ENCODE data around the gene KIF20A. TPM values are rescaled to one million over a fixed set of nuclear protein-coding genes. Genes with fewer than 3 reads are reported as not detected.

KIF20A gene
- polyA plus RNA-seq, 4 donors = 0.27 to 11.7 (median 6.3) TPM

- H3K27ac ChIP-seq (ENCODE audit: low read depth in 1 of 3, low read length in 2 of 3) = no peak overlapping the region
- no peaks in the 10 kb centered on the region for H3K36me3 ChIP-seq (ENCODE audit: control insufficient read depth in 3 of 3, insufficient read depth in 2 of 3, low read depth in 1 of 3, low read length in 3 of 3)
- FAIRE-seq (no peak), DNase-seq (no peak)
- H3K27me3 ChIP-seq (ENCODE audit: control insufficient read depth in 3 of 3, insufficient read depth in 3 of 3, low read length in 3 of 3) = peaks cover 0 to 2% (median 0%) of the 10 kb centered on the region in 3 donors
- peaks cover 0 to 16% of the 10 kb centered on the region in 2 donors for H3K9me3 ChIP-seq (ENCODE audit: control insufficient read depth in 2 of 2, insufficient read depth in 1 of 2, low read depth in 1 of 2, low read length in 1 of 2)
- H3K4me1 ChIP-seq (ENCODE audit: control insufficient read depth in 3 of 3, insufficient read depth in 2 of 3, low read depth in 1 of 3, low read length in 2 of 3) = no peaks in the 10 kb centered on the region
- H3K4me3 ChIP-seq (ENCODE audit: low read depth in 1 of 3, low read length in 3 of 3) = no peak overlapping the region
Measured at GRCh38 chr5:138226910-138227309, 48.0 kb downstream of the KIF20A start.

DNA sequence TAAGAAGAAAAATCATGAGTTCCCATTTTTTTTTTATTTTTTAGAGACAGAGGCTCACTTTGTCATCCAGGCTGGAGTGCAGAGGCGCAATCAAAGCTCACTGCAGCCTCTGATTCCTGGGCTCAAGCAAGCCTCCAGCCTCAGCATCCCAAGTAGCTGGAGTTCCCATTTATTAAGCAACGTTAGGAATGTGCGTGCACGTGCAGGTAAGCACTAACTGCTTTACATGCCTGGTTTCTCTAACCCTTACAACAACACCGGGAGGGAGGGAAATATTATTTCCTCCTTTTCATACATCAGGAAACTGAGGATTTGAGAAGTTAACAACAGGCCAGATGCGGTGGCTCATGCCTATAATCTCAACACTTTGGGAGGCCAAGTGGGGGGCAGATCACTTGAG, 50.5 kb downstream of the KIF20A start:
- H3K4me3 ChIP-seq (ENCODE audit: low read depth in 1 of 3, low read length in 3 of 3) = no peak overlapping the region
- H3K27ac ChIP-seq (ENCODE audit: low read depth in 1 of 3, low read length in 2 of 3) = no peak overlapping the region
- no peaks in the 10 kb centered on the region for H3K36me3 ChIP-seq (ENCODE audit: control insufficient read depth in 3 of 3, insufficient read depth in 2 of 3, low read depth in 1 of 3, low read length in 3 of 3)
- H3K9me3 ChIP-seq (ENCODE audit: control insufficient read depth in 2 of 2, insufficient read depth in 1 of 2, low read depth in 1 of 2, low read length in 1 of 2) = peaks cover 0 to 16% of the 10 kb centered on the region in 2 donors
- DNase-seq = no peak
- no peaks in the 10 kb centered on the region for H3K4me1 ChIP-seq (ENCODE audit: control insufficient read depth in 3 of 3, insufficient read depth in 2 of 3, low read depth in 1 of 3, low read length in 2 of 3)
- WGBS, 3 donors = 73 to 89% (median 88%) methylated on average over 6 of the region's 6 CpGs
- H3K27me3 ChIP-seq (ENCODE audit: control insufficient read depth in 3 of 3, insufficient read depth in 3 of 3, low read length in 3 of 3) = no peaks in the 10 kb centered on the region
- FAIRE-seq = no peak

DNA sequence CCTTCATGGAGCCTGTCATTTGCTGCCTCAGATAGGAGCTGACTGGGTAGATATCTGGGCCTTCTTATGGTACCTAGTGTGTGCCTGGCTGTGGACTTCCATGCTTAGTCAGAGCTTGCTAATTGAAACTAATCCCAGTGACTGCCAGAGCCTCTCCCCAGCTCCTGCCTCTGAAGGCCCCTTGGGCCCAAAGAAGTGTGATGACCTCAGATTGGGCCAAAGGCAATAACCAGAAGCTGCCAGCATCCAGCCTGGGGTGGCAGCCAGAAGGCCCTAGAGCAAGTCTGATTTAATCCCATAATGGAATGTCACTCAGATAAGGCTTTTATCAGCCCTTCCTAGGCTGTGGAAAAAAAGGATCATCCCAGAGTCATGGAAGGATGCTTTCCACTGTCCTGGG, 51.3 kb downstream of the KIF20A start:
- FAIRE-seq = no peak
- Histone ChIP-seq H3K27me3 (ENCODE audit: control insufficient read depth in 3 of 3, insufficient read depth in 3 of 3, low read length in 3 of 3) (no peaks in the 10 kb centered on the region), H3K9me3 (ENCODE audit: control insufficient read depth in 2 of 2, insufficient read depth in 1 of 2, low read depth in 1 of 2, low read length in 1 of 2) (peaks cover 0 to 16% of the 10 kb centered on the region in 2 donors), H3K4me1 (ENCODE audit: control insufficient read depth in 3 of 3, insufficient read depth in 2 of 3, low read depth in 1 of 3, low read length in 2 of 3) (no peaks in the 10 kb centered on the region), H3K36me3 (ENCODE audit: control insufficient read depth in 3 of 3, insufficient read depth in 2 of 3, low read depth in 1 of 3, low read length in 3 of 3) (no peaks in the 10 kb centered on the region), H3K4me3 (ENCODE audit: low read depth in 1 of 3, low read length in 3 of 3) (no peak overlapping the region), H3K27ac (ENCODE audit: low read depth in 1 of 3, low read length in 2 of 3) (no peak overlapping the region)
- no peak for DNase-seq

- WGBS, 3 donors = 16 to 51% (median 19%) methylated on average over 7 of the region's 7 CpGs
Measured at GRCh38 chr5:138230981-138231589, 52.2 kb downstream of the KIF20A start.

GRCh38 chr5:138233280-138233679, 54.4 kb downstream of the KIF20A start:
- Histone ChIP-seq H3K9me3 (ENCODE audit: control insufficient read depth in 2 of 2, insufficient read depth in 1 of 2, low read depth in 1 of 2, low read length in 1 of 2) (no peaks in the 10 kb centered on the region), H3K27me3 (ENCODE audit: control insufficient read depth in 3 of 3, insufficient read depth in 3 of 3, low read length in 3 of 3) (no peaks in the 10 kb centered on the region), H3K4me3 (ENCODE audit: low read depth in 1 of 3, low read length in 3 of 3) (no peak overlapping the region), H3K27ac (ENCODE audit: low read depth in 1 of 3, low read length in 2 of 3) (no peak overlapping the region), H3K4me1 (ENCODE audit: control insufficient read depth in 3 of 3, insufficient read depth in 2 of 3, low read depth in 1 of 3, low read length in 2 of 3) (no peaks in the 10 kb centered on the region), H3K36me3 (ENCODE audit: control insufficient read depth in 3 of 3, insufficient read depth in 2 of 3, low read depth in 1 of 3, low read length in 3 of 3) (no peaks in the 10 kb centered on the region)
- WGBS, 3 donors = 49 to 74% (median 60%) methylated on average over 2 of the region's 2 CpGs
- DNase-seq = no peak
- no peak for FAIRE-seq

More at GRCh38 chr5:138230981-138231589, 52.2 kb downstream of the KIF20A start:
- DNase-seq (peak; percentile 11 to 15), FAIRE-seq (no peak)
- H3K27ac ChIP-seq (ENCODE audit: low read depth in 1 of 3, low read length in 2 of 3) = no peak overlapping the region
- H3K4me1 ChIP-seq (ENCODE audit: control insufficient read depth in 3 of 3, insufficient read depth in 2 of 3, low read depth in 1 of 3, low read length in 2 of 3) = no peaks in the 10 kb centered on the region
- peaks cover 0 to 14% of the 10 kb centered on the region in 2 donors for H3K9me3 ChIP-seq (ENCODE audit: control insufficient read depth in 2 of 2, insufficient read depth in 1 of 2, low read depth in 1 of 2, low read length in 1 of 2)
- H3K36me3 ChIP-seq (ENCODE audit: control insufficient read depth in 3 of 3, insufficient read depth in 2 of 3, low read depth in 1 of 3, low read length in 3 of 3) = no peaks in the 10 kb centered on the region
- H3K4me3 ChIP-seq (ENCODE audit: low read depth in 1 of 3, low read length in 3 of 3) = no peak overlapping the region
- H3K27me3 ChIP-seq (ENCODE audit: control insufficient read depth in 3 of 3, insufficient read depth in 3 of 3, low read length in 3 of 3) = no peaks in the 10 kb centered on the region

GRCh38 chr5:138234651-138235050, 55.7 kb downstream of the KIF20A start:
- Histone ChIP-seq H3K4me3 (ENCODE audit: low read depth in 1 of 3, low read length in 3 of 3) (no peak overlapping the region), H3K36me3 (ENCODE audit: control insufficient read depth in 3 of 3, insufficient read depth in 2 of 3, low read depth in 1 of 3, low read length in 3 of 3) (no peaks in the 10 kb centered on the region), H3K27ac (ENCODE audit: low read depth in 1 of 3, low read length in 2 of 3) (no peak overlapping the region), H3K27me3 (ENCODE audit: control insufficient read depth in 3 of 3, insufficient read depth in 3 of 3, low read length in 3 of 3) (peaks cover 0 to 9% (median 2%) of the 10 kb centered on the region in 3 donors), H3K9me3 (ENCODE audit: control insufficient read depth in 2 of 2, insufficient read depth in 1 of 2, low read depth in 1 of 2, low read length in 1 of 2) (no peaks in the 10 kb centered on the region), H3K4me1 (ENCODE audit: control insufficient read depth in 3 of 3, insufficient read depth in 2 of 3, low read depth in 1 of 3, low read length in 2 of 3) (no peaks in the 10 kb centered on the region)
- DNase-seq = no peak
- no peak for FAIRE-seq
- 72 to 88% (median 79%) methylated on average over 2 of the region's 2 CpGs for WGBS, 3 donors

Other genes with a start within 250 kb of the KIF20A start
- gene FAM13B, start 146.0 kb upstream of the KIF20A start, polyA plus RNA-seq = 10 to 100 TPM in 2 of 4 donors, 1 to 10 TPM in 2; 5.8 to 21.9 (median 8.8) TPM
- gene WNT8A, start 95.1 kb upstream of the KIF20A start, polyA plus RNA-seq = not detected
- 1 to 10 TPM in 2 of 4 donors, not detected in 2; 1.3 to 1.8 TPM for gene NME5, start 39.7 kb upstream of the KIF20A start, polyA plus RNA-seq
- gene BRD8, start 482 bp upstream of the KIF20A start, polyA plus RNA-seq = 10 to 100 TPM; 17.0 to 82.6 (median 28.3) TPM
- gene CDC23, start 34.2 kb downstream of the KIF20A start, polyA plus RNA-seq = 10 to 100 TPM in 3 of 4 donors, 1 to 10 TPM in 1; 5.9 to 36.7 (median 12.4) TPM
- gene GFRA3, start 95.5 kb downstream of the KIF20A start, polyA plus RNA-seq = 1 to 10 TPM in 2 of 4 donors, under 1 TPM in 1, not detected in 1; 0.67 to 4.2 (median 1.1) TPM
- 1 to 10 TPM in 3 of 4 donors, under 1 TPM in 1; 0.54 to 8.8 (median 5.0) TPM for gene CDC25C, start 152.7 kb downstream of the KIF20A start, polyA plus RNA-seq
- gene FAM53C, start 159.2 kb downstream of the KIF20A start, polyA plus RNA-seq = 10 to 100 TPM in 2 of 4 donors, 1 to 10 TPM in 2; 5.4 to 28.1 (median 8.5) TPM
- gene KDM3B, start 173.6 kb downstream of the KIF20A start, polyA plus RNA-seq = 10 to 100 TPM; 18.6 to 63.2 (median 25.2) TPM